Measurements from ENCODE around the gene SLC16A10. TPM values are rescaled to one million over a fixed set of nuclear protein-coding genes. Genes with fewer than 3 reads are reported as not detected.
A peak's percentile ranks its signal among the peaks of the same experiment; 100 is the strongest.
"Not testable (repeated sequence)": the region's sequence is repeated elsewhere in the genome, so short reads cannot be mapped to it uniquely, and the experiment has no call there.

SLC16A10 gene
- total RNA-seq, 2 experiments from 2014 or later, result 6.6 to 8.1 TPM

DNA sequence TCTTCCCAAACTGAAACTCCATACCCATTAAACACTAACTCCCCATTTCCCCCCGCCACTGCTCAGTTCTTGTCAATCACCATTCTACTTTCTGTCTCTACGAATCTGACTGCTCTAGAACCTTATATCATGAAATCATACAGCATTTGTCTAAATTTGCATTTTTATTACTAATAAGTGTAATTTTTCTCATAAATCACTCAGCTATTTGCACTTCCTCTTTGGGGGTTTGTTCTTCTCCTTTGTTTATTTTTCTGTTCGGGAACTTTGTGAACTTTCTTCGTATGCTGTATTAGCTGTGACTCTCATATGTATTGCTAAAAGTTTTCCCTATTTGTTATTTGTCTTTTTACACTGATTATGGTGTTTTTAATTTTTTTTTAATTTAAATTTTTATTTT lies 152.2 kb downstream of the SLC16A10 start:
- Mint-ChIP-seq H3K4me3 (no peak overlapping the region), H3K9me3 (peaks cover 4% of the 10 kb centered on the region), H3K36me3 (ENCODE audit: low read depth) (no peaks in the 10 kb centered on the region), H3K27ac (no peak overlapping the region), H3K27me3 (ENCODE audit: low read depth) (no peaks in the 10 kb centered on the region), H3K4me1 (ENCODE audit: low read depth) (no peaks in the 10 kb centered on the region)
- no peak for DNase-seq
- CTCF ChIA-PET, result no interaction called here
- intact Hi-C loops (cut with micrococcal nuclease), result no loop called here

DNA sequence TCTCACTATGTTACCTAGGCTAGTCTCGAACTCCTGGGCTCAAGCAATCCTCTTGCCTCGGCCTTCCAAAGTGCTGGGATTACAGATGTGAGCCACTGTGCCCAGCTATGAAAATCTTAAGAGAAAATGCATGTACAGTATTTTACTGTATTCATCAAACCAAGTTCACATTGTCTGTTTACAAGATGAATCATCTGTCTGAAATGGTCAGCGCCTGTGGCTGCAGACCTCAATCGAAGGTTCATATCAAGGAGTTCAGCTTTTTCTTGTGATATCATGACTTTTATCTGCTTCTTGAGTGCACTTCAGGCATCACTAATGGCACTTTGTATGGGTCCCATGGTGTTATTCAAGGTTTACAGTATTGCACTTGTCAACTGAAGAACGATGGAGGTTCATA lies 155.1 kb downstream of the SLC16A10 start:
- no peak for DNase-seq
- H3K27me3 Mint-ChIP-seq (ENCODE audit: low read depth), result no peaks in the 10 kb centered on the region
- intact Hi-C loops (cut with micrococcal nuclease), result no loop called here
- no peak overlapping the region for H3K27ac Mint-ChIP-seq
- H3K4me1 Mint-ChIP-seq (ENCODE audit: low read depth), result no peaks in the 10 kb centered on the region
- no peak overlapping the region for H3K4me3 Mint-ChIP-seq
- H3K36me3 Mint-ChIP-seq (ENCODE audit: low read depth), result no peaks in the 10 kb centered on the region
- H3K9me3 Mint-ChIP-seq, result no peaks in the 10 kb centered on the region
- CTCF ChIA-PET, result interaction anchor here (0.7 kb wide), 1 partner anchor 182 kb away, joined by 3 read pairs; no protein-coding TSS in a partner anchor

GRCh38 chr6:111243095-111243494 lies 155.8 kb downstream of the SLC16A10 start:
- Mint-ChIP-seq H3K27ac (no peak overlapping the region), H3K9me3 (no peaks in the 10 kb centered on the region), H3K36me3 (ENCODE audit: low read depth) (no peaks in the 10 kb centered on the region), H3K4me1 (ENCODE audit: low read depth) (no peaks in the 10 kb centered on the region), H3K27me3 (ENCODE audit: low read depth) (no peaks in the 10 kb centered on the region), H3K4me3 (no peak overlapping the region)
- DNase-seq, result no peak
- intact Hi-C loops (cut with micrococcal nuclease), result no loop called here
- CTCF ChIA-PET, result interaction anchor here (0.7 kb wide), 1 partner anchor 181 kb away, joined by 3 read pairs; no protein-coding TSS in a partner anchor

DNA sequence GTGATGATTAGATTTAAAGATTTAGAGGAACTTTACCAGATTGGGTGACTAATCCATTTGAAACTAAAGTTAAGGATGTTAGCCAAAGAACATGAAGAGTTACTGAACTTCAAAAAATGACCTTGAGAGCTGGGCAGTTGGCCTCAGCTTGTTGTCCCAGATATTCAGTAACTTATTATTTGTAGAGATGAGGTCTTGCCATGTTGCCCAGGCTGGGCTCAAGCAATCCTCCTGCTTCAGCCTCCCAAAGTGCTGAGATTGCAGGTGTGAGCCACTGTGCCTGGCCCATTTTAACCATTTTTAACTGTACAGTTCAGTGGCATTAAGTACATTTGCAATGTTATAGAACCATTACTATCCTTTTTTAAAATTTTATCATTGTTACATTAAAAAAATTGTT lies 161.5 kb downstream of the SLC16A10 start:
- Mint-ChIP-seq H3K4me3 (no peak overlapping the region), H3K27me3 (ENCODE audit: low read depth) (no peaks in the 10 kb centered on the region), H3K36me3 (ENCODE audit: low read depth) (no peaks in the 10 kb centered on the region), H3K27ac (no peak overlapping the region), H3K9me3 (no peaks in the 10 kb centered on the region), H3K4me1 (ENCODE audit: low read depth) (no peaks in the 10 kb centered on the region)
- intact Hi-C loops (cut with micrococcal nuclease), result no loop called here
- CTCF ChIA-PET, result no interaction called here
- no peak for DNase-seq

DNA sequence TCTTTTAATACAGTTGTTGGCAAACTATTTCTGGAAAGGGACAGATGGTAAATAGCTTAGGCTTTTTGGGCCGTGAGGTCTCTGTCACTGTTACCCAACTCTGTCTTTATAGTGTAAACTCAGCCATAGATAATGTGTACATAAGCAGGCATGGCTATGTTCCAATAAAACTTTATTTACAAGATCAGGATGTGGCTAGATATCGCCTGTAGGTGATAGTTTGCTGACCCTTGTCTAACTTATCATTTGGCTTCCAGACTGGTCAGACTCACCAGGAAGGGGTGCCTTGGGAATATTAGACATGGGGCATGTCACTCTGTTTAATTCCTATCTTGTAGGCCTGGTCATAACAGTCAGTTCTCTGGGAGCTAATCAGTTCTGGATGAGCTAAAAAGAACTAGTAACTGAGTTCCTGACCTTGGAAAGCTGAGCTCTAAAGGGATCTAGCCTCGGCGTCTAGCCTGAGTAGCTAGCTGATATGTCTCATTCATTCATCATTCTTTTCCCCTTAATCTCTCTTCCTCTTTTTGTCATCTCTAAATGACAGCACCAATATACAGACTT lies 163.6 kb downstream of the SLC16A10 start:
- Mint-ChIP-seq H3K36me3 (ENCODE audit: low read depth) (no peaks in the 10 kb centered on the region), H3K4me3 (no peak overlapping the region), H3K27ac (no peak overlapping the region), H3K27me3 (ENCODE audit: low read depth) (no peaks in the 10 kb centered on the region), H3K4me1 (ENCODE audit: low read depth) (no peaks in the 10 kb centered on the region), H3K9me3 (no peaks in the 10 kb centered on the region)
- DNase-seq, result no peak
- intact Hi-C loops (cut with micrococcal nuclease), result no loop called here
- CTCF ChIA-PET, result interaction anchor here (0.6 to 1.3 kb wide), 4 partner anchors 8 to 228 kb away, joined by 3 to 9 read pairs (median 3); a partner anchor contains a TSS

- CTCF ChIA-PET, result interaction anchor here (0.6 kb wide), 1 partner anchor 220 kb away, joined by 3 read pairs; no protein-coding TSS in a partner anchor
- Mint-ChIP-seq H3K9me3 (no peaks in the 10 kb centered on the region), H3K27ac (no peak overlapping the region), H3K4me3 (no peak overlapping the region), H3K36me3 (ENCODE audit: low read depth) (no peaks in the 10 kb centered on the region), H3K27me3 (ENCODE audit: low read depth) (no peaks in the 10 kb centered on the region), H3K4me1 (ENCODE audit: low read depth) (no peaks in the 10 kb centered on the region)
- intact Hi-C loops (cut with micrococcal nuclease), result no loop called here
- DNase-seq, result no peak
These were observed 165.4 kb downstream of the SLC16A10 start for GRCh38 chr6:111252726-111253125.

DNA sequence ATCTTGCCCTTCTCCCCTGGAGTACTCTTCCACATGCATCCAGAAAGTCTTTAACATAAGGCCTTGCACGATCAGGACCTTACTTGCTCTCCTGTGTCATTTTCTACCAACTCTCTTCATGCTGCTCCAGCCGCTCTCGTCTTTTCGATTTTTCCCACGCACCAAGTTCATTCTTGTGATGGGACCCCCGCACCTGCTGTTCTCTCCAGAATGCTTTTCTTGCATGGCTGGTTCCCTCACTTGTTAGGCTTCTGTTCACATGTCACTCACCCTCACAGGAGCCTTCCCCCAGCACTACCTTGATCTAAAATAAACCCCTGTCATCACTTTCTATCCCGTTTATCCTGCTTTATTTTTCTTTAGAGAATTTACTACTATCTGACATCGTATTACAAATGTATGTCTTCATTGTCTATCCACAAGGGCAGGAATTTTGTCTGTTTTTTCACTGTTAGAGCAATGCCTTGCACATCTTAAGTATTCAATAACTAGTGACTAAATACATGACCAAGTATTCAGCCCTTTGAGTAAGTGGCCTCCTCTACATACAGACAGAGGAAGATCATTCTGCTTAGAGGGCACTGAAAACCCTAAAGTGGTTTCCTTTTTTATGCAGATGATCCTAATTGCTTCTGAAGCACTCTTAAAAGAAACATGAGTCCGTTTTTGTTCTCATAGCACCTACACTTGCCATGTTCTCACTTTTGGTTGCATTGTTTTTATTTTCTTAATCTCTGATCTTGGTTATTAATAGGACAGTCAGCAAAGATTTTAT lies 166.9 kb downstream of the SLC16A10 start:
- H3K9me3 Mint-ChIP-seq, result no peaks in the 10 kb centered on the region
- H3K27me3 Mint-ChIP-seq (ENCODE audit: low read depth), result no peaks in the 10 kb centered on the region
- intact Hi-C loops (cut with micrococcal nuclease), result no loop called here
- CTCF ChIA-PET, result no interaction called here
- no peaks in the 10 kb centered on the region for H3K36me3 Mint-ChIP-seq (ENCODE audit: low read depth)
- H3K4me1 Mint-ChIP-seq (ENCODE audit: low read depth), result peaks cover 5% of the 10 kb centered on the region
- H3K27ac Mint-ChIP-seq, result no peak overlapping the region
- H3K4me3 Mint-ChIP-seq, result no peak overlapping the region
- DNase-seq, result no peak

- Mint-ChIP-seq H3K4me3 (no peak overlapping the region), H3K9me3 (no peaks in the 10 kb centered on the region), H3K36me3 (ENCODE audit: low read depth) (no peaks in the 10 kb centered on the region), H3K4me1 (ENCODE audit: low read depth) (peaks cover 5% of the 10 kb centered on the region), H3K27ac (no peak overlapping the region), H3K27me3 (ENCODE audit: low read depth) (no peaks in the 10 kb centered on the region)
- intact Hi-C loops (cut with micrococcal nuclease), result loop anchor here (5.0 kb wide), 3 partner anchors 242 to 773 kb away; no protein-coding TSS in a partner anchor
- DNase-seq, result no peak
- CTCF ChIA-PET, result no interaction called here
These were observed 167.5 kb downstream of the SLC16A10 start for GRCh38 chr6:111254779-111255166.

- DNase-seq; H3K27ac Mint-ChIP-seq; H3K36me3 Mint-ChIP-seq (ENCODE audit: low read depth); H3K27me3 Mint-ChIP-seq (ENCODE audit: low read depth); H3K9me3 Mint-ChIP-seq; CTCF ChIA-PET; H3K4me3 Mint-ChIP-seq: not testable (repeated sequence)
- peaks cover 15% of the 10 kb centered on the region for H3K4me1 Mint-ChIP-seq (ENCODE audit: low read depth)
- intact Hi-C loops (cut with micrococcal nuclease), result loop anchor here (1.0 to 5.0 kb wide), 4 partner anchors 199 to 771 kb away; no protein-coding TSS in a partner anchor
These were observed 168.5 kb downstream of the SLC16A10 start for GRCh38 chr6:111255838-111256237.

DNA sequence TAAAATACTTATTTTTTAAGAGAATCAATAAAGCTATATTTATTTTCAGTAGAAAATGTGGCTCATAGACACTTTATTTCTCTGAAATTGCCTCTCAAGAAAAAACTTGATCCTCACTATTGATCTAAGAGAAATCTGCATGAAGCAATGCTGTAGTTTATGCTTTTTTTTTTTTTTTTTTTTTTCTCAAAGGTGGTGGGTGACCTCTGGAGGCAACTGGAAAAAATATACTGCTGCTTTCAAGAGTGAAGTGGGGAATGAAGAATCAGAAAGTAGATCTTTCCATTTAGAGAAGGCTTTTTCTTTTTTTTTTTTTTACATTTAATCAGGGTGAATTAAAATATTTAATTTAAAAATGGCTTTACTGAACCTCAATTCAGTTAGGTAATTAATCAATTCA lies 169.3 kb downstream of the SLC16A10 start:
- no peaks in the 10 kb centered on the region for H3K36me3 Mint-ChIP-seq (ENCODE audit: low read depth)
- no peak overlapping the region for H3K4me3 Mint-ChIP-seq
- H3K27me3 Mint-ChIP-seq (ENCODE audit: low read depth), result no peaks in the 10 kb centered on the region
- CTCF ChIA-PET, result interaction anchor here (0.6 to 0.7 kb wide), 5 partner anchors 8 to 374 kb away, joined by 3 to 4 read pairs (median 3); no protein-coding TSS in a partner anchor
- DNase-seq, result no peak
- H3K9me3 Mint-ChIP-seq, result no peaks in the 10 kb centered on the region
- H3K4me1 Mint-ChIP-seq (ENCODE audit: low read depth), result peaks cover 20% of the 10 kb centered on the region
- intact Hi-C loops (cut with micrococcal nuclease), result loop anchor here (1.0 to 5.0 kb wide), 4 partner anchors 199 to 771 kb away; no protein-coding TSS in a partner anchor
- no peak overlapping the region for H3K27ac Mint-ChIP-seq

GRCh38 chr6:111258010-111258409 lies 170.7 kb downstream of the SLC16A10 start:
- H3K4me1 Mint-ChIP-seq (ENCODE audit: low read depth), result peaks cover 26% of the 10 kb centered on the region
- no peak overlapping the region for H3K4me3 Mint-ChIP-seq
- DNase-seq, result no peak
- CTCF ChIA-PET, result interaction anchor here (1.1 to 2.7 kb wide), 11 partner anchors 8 to 784 kb away, joined by 3 to 37 read pairs (median 9); partner anchors contain the start of genes REV3L and TRAF3IP2
- H3K9me3 Mint-ChIP-seq, result no peaks in the 10 kb centered on the region
- intact Hi-C loops (cut with micrococcal nuclease), result loop anchor here (2.0 to 5.0 kb wide), 5 partner anchors 81 to 769 kb away; no protein-coding TSS in a partner anchor
- no peaks in the 10 kb centered on the region for H3K27me3 Mint-ChIP-seq (ENCODE audit: low read depth)
- H3K27ac Mint-ChIP-seq, result no peak overlapping the region
- no peaks in the 10 kb centered on the region for H3K36me3 Mint-ChIP-seq (ENCODE audit: low read depth)

DNA sequence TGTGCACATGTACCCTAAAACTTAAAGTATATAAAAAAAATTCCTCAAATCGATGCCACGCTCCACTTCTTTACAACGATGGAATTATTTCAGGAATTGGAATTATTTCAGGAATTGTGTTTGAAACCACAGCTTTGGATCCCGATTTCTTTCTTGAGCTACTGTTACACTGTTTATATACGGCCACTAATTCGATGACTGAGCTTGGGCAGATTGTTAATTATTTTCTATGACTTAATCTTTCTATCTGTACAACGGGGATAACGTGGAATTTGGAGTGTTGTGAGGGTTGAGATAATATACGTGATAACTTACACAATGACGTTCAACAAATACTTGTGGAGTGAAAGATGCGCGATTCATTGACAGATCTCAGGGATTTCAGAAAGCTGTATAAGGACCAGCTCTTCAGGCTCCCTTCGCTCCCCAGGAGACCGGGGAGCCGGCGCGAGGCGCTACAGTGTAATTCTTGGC lies 171.3 kb downstream of the SLC16A10 start:
- intact Hi-C loops (cut with micrococcal nuclease), result loop anchor here (1.0 to 5.0 kb wide), 18 partner anchors 80 to 905 kb away; partner anchors contain the start of genes FAM229B, FYN, REV3L and SLC16A10
- no peak for DNase-seq
- CTCF ChIA-PET, result interaction anchor here (0.7 to 2.7 kb wide), 40 partner anchors 9 to 905 kb away, joined by 3 to 37 read pairs (median 4); partner anchors contain the start of genes REV3L, SLC16A10 and TRAF3IP2
- Mint-ChIP-seq H3K4me3 (peak overlapping the region; percentile 77), H3K4me1 (ENCODE audit: low read depth) (peaks cover 28% of the 10 kb centered on the region), H3K27me3 (ENCODE audit: low read depth) (no peaks in the 10 kb centered on the region), H3K36me3 (ENCODE audit: low read depth) (peaks cover under 1% of the 10 kb centered on the region), H3K9me3 (no peaks in the 10 kb centered on the region), H3K27ac (peak overlapping the region; percentile 79)
